Putamen (tissue), 1 donor: ENCODE results near the gene CAMK1D.

Experiments
- DNase-seq: peaks from one replicate; pipeline ENCODE4 v3.0.0-alpha.2; 2016; ENCODE audit warnings: low spot score

CAMK1D gene

GRCh38 chr10:12828736-12829135 is 479.4 kb downstream of the CAMK1D start:
- no peak for DNase-seq

GRCh38 chr10:12829831-12830390 is 480.6 kb downstream of the CAMK1D start:
- DNase-seq, result no peak

- no peak for DNase-seq
These were observed 482.7 kb downstream of the CAMK1D start for GRCh38 chr10:12832096-12832495.

- DNase-seq, result no peak
These were observed 484.1 kb downstream of the CAMK1D start for GRCh38 chr10:12833451-12833850.

GRCh38 chr10:12834116-12834665 is 484.8 kb downstream of the CAMK1D start:
- no peak for DNase-seq

- DNase-seq, result no peak
These were observed 485.4 kb downstream of the CAMK1D start for GRCh38 chr10:12834721-12835120.

- DNase-seq, result no peak
These were observed 486.4 kb downstream of the CAMK1D start for GRCh38 chr10:12835709-12836108.

GRCh38 chr10:12838366-12838765 is 489.0 kb downstream of the CAMK1D start:
- DNase-seq, result no peak

- no peak for DNase-seq
These were observed 489.9 kb downstream of the CAMK1D start for GRCh38 chr10:12838995-12839927.

- no peak for DNase-seq
These were observed 490.7 kb downstream of the CAMK1D start for GRCh38 chr10:12839941-12840611.

- DNase-seq, result no peak
These were observed 492.1 kb downstream of the CAMK1D start for GRCh38 chr10:12841426-12841825.

GRCh38 chr10:12841826-12842225 is 492.5 kb downstream of the CAMK1D start:
- DNase-seq, result no peak

GRCh38 chr10:12842310-12842709 is 493.0 kb downstream of the CAMK1D start:
- DNase-seq, result no peak

- no peak for DNase-seq
These were observed 494.1 kb downstream of the CAMK1D start for GRCh38 chr10:12843296-12843945.

GRCh38 chr10:12844811-12845483 is 495.6 kb downstream of the CAMK1D start:
- no peak for DNase-seq

- no peak for DNase-seq
These were observed 497.4 kb downstream of the CAMK1D start for GRCh38 chr10:12846718-12847117.

GRCh38 chr10:12847361-12847975 is 498.1 kb downstream of the CAMK1D start:
- no peak for DNase-seq

- DNase-seq, result peak; percentile 83
These were observed 499.3 kb downstream of the CAMK1D start for GRCh38 chr10:12848439-12849173.

GRCh38 chr10:12849319-12850181 is 500.2 kb downstream of the CAMK1D start:
- DNase-seq, result no peak
